NCI-H69 (cell line): ENCODE data around the gene DEPDC5.

Source experiments
- DNase-seq: peaks from one replicate; lab custom pipeline; 2025; lab: John Stamatoyannopoulos, UW

Gene DEPDC5

DNA sequence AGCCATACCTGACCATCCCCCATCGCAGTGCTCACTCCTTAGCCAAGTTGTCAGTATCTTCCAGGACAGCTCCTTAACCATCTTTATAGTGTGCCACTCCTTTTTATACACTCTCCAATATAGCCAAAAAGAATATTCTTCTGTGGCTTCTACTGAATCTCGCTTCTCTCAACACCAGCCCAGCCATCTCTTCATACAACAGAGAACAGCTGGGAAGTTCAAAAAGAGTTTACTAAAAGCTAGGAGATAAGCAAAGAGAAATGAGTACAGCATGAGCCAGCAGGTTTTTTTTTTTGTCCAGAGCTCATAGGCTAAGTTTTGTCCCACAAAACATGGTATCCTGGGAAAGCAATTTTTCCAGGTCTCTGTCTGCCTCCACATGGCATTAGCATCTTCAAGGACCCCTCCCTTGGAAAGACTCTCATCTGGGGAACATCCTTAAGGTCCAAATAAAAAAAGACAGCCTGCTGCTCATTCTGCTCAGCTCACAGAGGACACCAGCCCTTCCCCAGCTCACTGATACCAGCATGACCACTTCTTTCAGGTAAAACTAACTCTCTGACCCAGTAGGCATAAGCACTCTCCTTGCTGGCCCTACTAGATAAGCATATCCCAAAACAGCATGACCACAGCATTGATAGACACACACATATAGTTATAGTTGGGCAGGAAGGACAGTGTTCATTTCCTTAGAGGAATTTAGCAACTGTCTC, 141.7 kb downstream of the DEPDC5 start:
- DNase-seq = no peak

DNA sequence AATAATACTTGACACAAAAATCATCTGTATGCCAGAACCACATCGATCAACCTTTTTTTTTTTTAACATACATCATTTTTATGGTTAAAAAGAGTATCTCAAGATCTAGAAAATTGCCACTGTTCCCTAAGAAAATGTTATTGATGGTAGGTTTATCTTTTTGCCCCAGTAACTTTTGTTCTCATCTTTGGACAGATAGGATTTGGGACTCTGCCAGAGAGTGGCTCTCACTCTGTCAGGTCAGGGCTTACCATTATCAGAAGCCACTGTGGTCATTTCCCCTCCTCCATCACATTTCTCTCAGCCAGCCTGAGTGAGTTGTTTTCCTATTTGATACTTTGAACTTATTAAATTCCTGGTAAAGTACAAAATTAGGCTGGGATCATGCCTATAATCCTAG, 142.7 kb downstream of the DEPDC5 start:
- DNase-seq = no peak

DNA sequence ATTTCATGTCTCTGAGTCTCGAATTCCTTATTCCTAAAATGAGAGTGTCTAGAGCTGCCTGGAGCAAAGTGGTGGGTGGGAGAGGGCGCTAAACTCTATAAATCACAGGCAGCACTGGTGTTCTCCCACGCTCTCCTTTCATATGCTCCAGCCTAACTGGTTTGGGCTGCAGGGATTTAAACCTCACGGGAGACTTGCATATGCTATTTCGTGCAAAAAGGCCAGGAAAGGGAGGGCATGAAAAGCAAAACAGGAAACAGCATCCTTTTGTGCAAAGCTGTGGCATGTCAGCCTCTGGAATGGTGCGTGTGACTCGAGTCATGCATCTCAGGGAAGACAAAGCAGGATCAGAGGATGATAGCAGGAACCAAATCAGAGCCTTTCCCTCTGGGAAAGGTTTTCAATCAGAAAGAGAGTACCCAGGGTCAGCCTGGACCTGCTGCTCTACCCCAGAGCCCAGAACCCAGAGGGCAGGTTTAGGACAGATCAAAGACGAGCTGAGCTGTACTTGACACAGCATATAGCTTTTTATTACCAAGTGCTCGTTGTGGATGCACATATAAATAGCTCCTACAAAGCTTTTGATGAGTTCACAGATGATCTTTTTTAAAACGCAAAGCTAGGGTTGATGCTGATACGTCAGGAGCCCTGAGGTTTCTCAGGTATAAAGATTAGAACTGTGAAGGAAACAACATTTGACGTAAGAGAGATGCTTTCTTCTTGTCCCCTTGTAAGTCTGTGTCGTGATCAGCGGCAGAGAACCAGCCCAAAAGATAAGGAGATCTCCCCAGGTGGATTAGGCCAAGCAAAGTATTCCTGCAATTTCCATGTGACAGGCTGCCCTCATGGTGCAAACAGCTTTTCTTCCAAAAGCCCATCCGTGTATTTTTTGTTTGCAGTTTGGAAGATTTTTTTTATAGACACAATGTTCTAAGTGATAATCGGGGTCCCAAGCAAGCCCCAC, 144.3 kb downstream of the DEPDC5 start:
- peak; percentile 13 for DNase-seq

DNA sequence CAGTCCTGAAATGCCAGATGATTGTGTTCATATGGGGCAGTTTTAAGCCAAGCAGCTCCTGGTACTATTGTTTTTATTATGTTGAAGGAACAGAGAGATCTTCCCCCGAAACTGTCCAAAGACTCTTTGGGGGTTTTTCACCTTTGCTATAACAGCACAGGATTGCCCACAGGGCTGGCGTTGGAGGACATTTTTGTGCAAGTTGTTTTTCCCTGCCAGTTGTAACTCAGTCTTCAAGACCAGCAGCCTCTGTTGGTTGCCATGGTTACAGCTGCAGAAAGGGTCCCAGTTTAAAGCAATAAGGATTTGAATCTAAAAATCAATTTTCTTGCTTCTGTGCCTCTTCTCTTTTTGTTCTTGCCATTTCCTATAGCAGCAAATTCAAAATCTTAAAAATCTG, 145.1 kb downstream of the DEPDC5 start:
- no peak for DNase-seq

DNA sequence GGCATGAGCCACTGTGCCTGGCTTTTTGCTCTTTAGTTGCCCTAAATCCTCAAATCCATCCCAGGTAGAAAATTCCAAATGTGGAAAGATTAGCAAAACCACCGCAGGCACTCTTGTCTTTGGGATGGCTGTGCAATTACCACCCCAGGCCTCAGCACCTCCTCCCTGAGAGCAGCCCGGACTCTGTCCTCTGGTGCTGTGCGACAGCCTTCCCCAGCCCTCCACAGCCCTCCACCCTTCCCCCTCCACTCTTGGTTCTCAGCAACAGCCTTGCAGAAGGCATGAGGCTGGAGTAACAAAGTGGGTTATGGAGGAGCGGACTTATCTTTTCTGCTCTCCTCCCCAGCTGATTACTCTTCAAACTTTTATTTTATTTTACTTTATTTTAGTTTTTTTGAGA, 145.8 kb downstream of the DEPDC5 start:
- DNase-seq = no peak

DNA sequence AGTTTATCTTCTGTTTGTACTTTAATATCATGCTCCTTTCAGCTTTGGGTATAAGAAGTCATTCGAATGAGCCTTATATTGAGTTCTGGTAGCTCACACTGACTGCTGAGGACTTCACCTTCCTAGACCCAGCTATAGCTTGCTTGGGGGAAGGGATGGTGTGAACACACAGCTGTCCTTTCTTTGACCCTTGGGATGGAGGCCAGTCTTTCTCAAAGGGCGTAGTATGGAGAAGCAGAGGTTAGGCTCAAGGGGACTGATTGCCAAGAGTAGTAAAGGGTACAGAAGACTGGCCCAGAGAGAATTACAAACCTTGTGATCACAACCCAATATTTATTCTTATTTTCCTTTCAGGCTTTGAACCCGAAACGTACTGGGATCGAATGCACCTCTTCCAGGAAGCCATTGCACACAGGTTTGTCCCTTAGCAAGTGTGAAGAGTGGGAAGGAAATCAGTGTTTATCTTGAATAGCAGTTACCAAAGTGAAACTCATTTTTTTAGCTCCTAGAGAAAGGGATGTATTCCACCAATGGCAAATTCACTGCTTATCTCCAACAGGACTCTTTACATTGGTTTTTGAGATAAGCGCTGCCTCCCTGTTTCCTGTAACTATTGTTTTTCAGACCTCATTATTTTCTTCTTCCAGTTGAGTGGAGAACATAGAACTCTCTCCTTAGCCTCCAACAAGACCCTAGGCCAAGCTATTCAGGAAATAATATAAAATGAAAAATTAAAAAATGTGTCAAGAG, 147.7 kb downstream of the DEPDC5 start:
- DNase-seq = no peak

DNA sequence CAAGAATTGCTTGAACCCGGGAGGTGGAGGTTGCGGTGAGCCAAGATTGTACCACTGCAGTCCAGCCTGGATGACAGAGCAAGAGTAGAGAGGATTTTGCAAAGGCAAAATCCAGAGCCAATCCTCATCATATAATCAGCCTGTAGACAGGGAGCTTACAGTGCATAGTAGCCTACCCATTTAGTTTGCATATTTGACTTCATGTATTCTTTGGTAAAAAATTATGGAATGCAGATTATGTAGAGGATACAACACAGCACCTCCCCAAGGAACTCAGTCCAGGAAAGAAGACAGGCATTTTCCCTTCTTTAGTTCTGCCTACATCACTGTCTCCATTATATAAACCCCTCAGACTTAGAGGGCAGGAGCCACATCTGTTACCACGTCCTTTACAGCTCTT, 150.8 kb downstream of the DEPDC5 start:
- no peak for DNase-seq

DNA sequence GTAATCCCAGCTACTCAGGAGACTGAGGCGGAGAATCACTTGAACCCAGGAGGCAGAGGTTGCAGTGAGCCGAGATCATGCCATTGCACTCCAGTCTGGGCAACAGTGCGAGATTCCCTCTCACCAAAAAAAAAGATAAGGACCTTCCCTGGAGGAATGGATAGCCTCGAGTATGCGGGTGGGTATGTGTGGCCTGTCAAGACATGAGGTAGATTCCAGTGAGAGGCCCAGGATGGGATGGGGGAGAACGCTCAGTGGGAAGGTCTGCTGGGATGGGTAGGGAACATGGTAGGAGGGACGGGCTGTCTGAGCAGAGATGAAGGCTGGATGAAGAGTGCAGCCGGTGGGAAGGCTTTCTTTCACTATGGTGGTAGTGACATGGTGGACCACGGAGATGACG, 151.5 kb downstream of the DEPDC5 start:
- DNase-seq = no peak

DNA sequence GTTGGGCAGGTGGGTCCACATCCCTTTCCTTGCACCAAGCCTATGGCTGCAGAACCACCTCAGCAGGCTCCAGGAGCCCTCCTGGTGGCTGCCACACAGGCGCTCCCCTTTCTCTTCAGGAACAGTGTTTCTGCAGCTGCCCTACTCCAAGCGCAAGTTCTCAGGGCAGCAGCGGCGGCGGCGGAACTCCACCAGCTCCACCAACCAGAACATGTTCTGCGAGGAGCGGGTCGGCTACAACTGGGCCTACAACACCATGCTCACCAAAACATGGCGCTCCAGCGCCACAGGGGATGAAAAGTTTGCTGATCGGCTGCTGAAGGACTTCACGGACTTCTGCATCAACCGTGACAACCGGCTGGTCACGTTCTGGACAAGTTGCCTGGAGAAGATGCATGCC, 152.3 kb downstream of the DEPDC5 start:
- DNase-seq = no peak

DNA sequence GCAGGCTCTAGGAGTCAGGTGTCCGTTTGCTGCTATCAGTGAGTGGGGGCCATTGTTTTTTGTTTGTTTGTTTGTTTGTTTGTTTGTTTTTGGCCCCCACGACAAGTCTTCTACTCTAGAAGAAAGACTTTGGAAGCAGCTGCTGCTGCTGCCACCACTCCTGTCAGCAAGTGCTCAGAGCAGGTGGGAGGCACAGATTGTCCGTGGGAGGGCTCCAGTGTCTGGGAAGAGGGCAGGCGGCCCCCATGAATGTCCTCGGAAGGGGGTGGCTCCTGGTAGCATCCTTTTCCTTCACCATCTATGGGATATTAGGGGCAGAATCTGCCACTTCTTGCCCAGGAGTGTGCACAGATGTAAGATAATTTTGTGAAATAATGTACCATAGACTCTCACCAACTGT, 152.8 kb downstream of the DEPDC5 start:
- DNase-seq = no peak

DNA sequence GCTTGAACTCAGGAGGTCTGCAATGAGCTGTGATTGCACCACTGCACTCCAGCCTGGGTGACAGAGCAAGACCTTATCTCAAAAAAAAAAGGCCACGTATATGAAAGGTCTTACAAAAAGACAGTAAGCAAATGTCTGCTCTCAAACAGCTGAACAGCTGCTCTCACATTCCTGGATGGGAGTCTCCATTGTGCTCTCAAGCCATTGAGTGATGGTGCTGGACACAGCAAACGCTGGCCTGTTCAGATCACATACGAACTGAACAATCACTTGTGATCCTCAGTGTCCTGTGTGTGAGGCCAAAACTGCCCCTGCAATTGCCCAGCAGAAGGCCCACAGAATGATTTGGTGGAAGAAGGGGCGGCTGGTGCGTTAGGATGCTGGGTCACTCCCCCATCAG, 156.2 kb downstream of the DEPDC5 start:
- DNase-seq = no peak

DNA sequence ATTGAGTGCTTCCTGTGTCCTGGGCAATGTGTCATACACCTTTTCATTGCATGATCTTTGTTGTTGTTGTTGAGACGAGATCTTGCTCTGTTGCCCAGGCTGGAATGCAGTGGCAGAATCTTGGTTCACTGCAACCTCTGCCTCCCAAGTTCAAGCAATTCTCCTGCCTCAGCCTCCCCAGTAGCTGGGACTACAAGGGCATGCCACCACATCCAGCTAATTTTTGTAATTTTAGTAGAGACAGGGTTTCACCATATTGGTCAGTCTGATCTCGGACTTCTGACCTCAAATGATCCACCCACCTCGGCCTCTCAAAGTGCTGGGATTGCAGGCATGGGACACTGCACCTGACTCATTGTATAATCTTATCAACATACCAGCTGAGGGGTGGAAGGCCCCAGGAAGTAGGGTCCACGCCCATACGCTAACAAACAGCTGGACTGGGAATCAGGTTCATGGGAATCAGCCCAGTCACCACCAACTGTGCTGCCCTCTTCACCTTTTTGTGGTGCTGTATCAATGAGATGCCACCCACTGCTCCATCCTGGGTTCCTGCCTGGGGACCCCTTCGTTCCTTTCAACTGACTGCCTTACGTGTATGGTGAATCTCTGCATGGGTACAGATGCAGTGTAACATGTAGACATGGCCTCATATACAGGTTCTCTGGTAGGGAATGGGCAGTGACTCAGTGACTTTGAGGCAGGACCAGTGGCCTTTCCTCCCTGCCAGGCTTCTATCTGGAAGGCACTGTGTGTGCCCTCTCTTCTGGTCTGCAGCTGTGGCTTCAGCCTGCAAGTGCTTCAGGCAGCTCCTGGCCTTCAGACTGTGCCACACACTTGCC, 158.0 kb downstream of the DEPDC5 start:
- no peak for DNase-seq

DNA sequence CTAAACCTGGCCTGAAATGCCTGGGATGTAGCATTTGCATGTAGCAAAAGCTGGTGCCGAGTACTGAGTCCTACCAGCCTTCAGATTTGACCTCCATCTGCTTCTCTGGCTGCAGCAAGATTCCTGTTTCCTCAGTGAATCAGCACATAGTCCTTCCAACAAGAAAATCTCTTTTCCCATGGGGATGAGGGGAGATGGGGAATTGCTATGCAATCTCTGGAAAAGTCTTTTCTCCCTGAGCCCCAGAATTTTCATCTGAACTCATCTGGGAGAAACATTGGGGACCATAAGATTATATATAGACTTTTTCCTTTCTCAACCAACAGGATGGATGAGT, 158.6 kb downstream of the DEPDC5 start:
- DNase-seq = no peak

DNA sequence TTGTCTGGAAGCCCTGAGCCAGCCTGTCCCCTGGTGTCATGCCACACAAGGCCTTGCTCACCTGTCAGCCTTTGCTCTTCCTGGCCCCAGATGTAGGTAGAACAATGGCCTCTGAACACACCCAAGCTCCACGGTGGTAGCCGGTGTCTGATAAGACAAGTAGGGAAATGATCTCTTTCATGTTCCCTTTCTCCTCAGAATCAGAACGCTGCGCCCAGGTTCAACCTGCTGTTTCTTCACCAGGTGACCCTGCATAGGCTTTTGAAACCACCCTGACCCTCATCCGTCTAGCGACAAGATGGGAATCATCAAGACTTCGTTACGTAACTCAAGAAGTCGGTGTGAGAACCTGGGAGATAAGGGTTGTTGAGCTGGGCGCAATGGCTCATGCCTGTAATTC, 161.8 kb downstream of the DEPDC5 start:
- no peak for DNase-seq

DNA sequence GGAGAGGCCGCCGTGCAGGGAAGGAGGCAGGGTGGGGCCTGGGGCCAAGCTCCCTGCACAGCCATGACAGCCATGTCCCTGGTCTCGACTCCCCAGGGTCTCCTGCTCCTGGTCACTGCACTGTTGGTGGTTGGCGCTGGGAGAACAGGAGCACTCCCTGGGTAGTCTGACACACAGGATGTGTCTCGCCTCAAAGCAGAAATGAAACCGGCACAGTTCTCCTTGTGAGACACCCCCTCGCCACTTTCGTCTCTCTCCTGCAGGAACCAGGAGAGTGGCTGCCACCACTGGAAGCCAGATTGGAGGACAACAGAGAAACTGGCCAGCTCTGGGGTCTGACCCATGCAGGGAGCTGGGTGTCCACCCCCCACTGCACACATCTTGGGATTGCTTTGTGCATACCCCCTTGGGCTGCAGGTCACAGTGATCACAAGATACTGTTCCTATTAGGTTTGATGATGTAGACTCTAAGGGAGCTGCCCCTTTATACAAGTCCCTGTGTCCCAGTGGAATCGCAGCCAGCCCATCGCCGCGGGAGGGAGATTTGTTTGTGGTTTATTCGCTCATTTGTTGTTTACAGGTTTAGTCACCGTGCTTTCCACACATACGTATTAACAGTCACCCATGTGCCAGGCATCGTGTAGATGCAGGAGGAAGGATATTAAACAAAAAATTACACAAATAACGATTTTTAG, 163.6 kb downstream of the DEPDC5 start:
- DNase-seq = no peak

DNA sequence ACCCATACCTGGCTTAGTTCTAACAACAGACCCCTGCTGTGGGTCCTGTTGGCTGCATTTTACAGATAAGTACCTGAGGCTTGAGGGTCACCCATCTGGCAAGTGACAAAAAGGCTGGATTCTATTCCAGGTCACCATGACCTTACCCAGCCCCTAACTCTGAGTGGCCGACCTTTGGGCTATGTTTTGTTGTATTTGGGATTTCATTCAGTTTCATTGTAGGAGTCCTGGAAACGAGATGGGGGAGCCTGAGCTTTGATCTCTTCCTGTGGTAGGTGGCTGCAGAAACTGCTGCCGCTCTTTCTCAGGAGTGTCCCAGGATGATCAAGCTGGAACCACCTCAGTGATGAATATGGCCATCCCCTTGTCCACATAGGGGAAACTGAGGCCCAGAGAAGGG, 165.9 kb downstream of the DEPDC5 start:
- no peak for DNase-seq

DNA sequence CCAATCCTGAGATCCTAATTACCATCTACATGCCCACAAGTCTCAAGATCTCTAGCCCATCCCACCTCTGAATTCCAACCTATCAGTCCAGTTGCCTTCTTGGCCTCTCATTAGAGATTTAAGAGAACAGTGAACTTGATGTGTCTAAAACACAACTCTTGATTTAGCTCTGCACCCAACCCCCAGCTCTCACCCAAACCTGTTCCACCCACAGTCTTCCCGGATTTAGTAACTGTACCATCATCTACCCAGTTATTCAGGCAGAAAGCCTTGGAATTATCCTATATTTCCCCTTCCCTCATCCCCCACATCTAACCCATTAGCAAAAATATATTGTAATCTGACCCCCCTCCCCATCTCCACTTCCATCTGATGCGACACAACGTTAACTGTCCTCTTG, 166.5 kb downstream of the DEPDC5 start:
- no peak for DNase-seq

DNA sequence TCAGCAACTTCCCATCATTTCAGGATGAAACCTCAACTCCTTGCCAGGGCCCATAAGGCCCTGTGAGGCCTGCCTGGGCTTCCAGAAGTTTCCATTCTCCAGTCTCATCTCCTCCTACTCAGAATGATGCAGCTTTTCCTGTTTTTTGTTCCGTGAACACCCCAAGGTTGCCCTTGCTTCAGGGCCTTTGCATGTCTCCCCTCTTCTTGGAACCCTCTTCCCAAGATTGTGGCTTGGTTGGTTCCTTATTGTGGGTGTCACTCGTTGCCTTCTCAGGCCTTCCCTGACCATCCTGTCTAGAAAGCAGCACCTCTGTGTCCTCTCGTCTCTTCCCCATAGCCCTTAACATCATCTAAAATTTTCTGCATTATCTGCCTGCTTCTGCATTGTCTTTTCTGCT, 167.3 kb downstream of the DEPDC5 start:
- no peak for DNase-seq

DNA sequence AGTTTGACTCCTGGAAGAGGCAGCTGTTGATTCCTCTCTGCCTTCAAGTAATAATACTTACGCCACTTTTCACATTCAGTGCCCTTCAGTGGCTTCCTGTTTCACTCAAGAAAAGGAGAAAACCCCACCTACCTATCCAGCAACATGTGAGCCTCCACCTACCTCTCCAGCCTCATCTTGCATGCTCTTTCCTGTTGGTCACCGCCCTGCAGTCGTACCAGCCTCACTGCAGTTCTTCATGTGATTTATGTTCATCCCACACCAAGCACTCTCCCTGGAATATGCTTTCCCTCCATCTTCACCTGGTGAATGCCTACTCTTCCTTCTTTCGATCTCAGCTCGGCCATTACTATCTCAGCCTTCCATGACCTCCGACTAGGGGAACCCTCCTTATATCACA, 168.7 kb downstream of the DEPDC5 start:
- no peak for DNase-seq

DNA sequence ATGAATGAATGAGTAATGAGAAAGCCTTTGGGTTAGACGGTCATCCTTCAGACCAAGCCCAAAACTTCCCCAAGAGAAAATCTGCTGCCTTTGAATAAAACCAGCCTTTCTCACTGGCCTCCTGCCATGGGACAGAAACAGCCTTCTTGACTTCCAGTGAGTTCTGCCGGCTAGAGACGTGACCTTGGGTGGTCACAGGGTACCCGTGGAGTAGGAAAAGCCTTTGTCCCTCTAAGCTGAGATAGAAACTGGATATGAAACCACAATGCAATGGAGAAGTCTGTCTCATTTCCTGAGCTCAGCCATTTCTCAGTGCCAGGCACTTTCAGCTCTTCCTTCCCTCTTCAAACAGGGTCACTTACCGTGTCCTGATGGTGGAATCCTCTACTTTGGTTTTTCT, 169.3 kb downstream of the DEPDC5 start:
- no peak for DNase-seq

DNA sequence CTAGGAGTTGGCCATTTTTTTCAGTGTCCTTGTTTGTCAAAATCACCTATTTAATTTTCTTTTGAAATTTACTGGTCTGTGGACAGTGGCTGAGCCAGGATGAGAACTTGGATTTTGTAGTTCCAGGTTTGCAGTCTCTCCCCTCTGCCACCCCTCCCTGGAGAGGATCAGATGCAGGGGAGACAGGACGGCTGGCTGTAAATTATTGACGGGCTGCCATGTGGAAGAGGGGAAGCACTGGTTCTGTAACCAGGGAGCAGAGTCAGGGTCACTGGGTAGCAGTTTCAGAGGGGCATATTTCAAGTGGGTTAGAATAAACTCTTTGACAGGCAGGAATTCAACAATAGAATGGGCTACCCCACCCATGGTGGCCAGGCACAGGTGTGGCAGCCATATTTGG, 169.9 kb downstream of the DEPDC5 start:
- no peak for DNase-seq
